Posterior vena cava (tissue), 2 donors: Measurements from ENCODE around the gene PLEKHH1. TPM values are rescaled to one million over a fixed set of nuclear protein-coding genes. Genes with fewer than 3 reads are reported as not detected.
"Not testable (repeated sequence)": the region's sequence is repeated elsewhere in the genome, so short reads cannot be mapped to it uniquely, and the experiment has no call there.

ENCODE experiments used
- DNase-seq: peaks from one replicate; pipeline ENCODE4 v3.0.0-alpha.2; 2020; ENCODE audit warnings: low spot score
- intact Hi-C, 2 donors: fragments of 100-400 bp; cut with DNase I; formaldehyde crosslinking; loops; one replicate each; pipeline versions ENCODE4 v1.14.1 to v1.14.2; 2022 to 2023
- total RNA-seq, 2 donors: library from RNA; stranded (reverse); fragmentation: NEBNext Ultra II Directional; extraction: Animal tissue kit (Norgen Biotek cat#: 25700); gene quantifications; one replicate each; pipeline ENCODE4 v1.2.1, GENCODE V29; 2021
- donor health status: DM: yes; HTN: yes; CAD: no.
- donor health status: DM: yes; HTN: yes; CAD: no.

The PLEKHH1 gene
- total RNA-seq, 2 donors from 2014 or later: 1.4 to 1.8 TPM

DNA sequence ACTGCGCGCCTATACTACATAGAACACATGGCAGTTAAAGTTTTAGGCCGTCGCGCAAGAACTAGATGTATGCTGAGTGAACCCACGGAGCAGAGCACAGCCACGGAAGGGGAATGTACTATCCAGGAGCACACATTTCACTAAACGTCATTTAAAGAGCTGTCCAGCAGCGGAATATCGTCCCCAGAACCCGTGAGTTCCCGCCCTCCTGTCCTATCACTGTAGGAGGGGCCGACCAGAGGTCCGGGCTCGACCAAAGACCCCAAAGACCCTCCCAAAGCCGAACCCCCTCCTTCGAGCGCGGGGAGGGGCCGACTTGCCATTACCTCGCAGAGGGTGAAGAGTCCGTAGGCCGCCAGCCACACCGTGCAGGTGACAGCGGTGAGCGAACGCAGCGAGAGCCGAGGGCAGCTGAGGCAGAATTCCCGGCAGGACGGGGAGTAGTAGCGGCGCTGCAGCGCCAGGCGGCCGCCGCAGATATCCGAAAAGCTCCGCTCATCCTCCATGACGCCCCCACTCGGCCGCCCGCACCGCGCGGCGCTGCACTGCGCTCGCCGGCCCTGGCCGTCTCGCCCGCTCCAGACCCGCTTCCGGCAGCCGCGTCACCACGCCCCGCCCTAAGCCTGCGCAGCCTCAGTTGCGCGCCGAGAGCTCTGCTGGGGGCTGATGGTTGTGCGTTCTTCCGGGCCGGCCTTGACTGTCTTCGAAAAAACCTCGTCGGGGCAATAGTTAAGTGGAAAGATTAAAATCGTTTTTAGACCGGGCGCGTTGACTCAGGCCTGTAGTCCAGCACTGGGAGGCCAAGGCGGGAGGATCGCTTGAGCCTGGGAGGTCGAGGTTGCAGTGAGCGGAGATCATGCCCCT is 66.8 kb downstream of the PLEKHH1 start, which contains the start of gene PIGH:
Gene PIGH (minus strand): TSS at position 571 of the 864 bp plus-strand sequence. CDS start 65 bp downstream, at position 506.
- intact Hi-C loops: no loop called here

DNA sequence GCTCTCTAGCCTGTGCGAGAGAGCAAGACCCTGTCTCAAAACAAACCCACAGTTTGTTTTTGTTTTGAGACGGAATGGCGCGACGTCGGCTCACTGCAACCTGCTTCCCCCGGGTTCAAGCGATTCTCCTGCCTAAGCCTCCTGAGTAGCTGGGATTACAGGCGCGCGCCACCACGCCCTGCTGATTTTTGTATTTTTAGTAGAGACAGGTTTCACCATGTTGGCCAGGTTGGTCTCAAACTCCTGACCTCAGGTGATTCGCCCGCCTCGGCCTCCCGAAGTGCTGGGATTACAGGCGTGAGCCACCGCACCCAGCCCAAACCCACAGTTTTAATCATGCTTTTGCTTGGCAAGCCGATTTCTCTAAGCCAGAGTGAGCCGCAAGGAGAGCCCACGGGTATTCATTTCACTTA is 67.5 kb downstream of the PLEKHH1 start:
- intact Hi-C loops, DNase-seq: not testable (repeated sequence)

More for the DNA sequence above, 66.8 kb downstream of the PLEKHH1 start, which contains the start of gene PIGH:
- DNase-seq: peak; percentile 97

DNA sequence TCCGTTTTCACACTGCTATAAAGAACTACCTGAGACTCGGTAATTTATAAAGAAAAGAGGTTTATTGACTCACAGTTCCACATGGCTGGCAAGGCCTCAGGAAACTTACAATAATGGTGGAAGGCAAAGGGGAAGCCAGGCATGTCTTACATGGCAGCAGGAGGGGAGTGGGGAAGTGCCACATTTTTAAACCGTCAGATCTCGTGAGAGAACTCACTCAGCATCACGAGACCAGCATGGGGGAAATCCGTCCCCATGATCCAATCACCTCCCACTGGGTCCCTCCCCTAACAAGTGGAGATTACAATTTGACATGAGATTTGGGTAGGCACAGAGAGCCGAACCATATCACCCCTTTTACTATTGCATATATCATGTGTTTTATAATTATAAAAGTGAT is 69.0 kb downstream of the PLEKHH1 start:
- no peak for DNase-seq
- intact Hi-C loops: no loop called here

DNA sequence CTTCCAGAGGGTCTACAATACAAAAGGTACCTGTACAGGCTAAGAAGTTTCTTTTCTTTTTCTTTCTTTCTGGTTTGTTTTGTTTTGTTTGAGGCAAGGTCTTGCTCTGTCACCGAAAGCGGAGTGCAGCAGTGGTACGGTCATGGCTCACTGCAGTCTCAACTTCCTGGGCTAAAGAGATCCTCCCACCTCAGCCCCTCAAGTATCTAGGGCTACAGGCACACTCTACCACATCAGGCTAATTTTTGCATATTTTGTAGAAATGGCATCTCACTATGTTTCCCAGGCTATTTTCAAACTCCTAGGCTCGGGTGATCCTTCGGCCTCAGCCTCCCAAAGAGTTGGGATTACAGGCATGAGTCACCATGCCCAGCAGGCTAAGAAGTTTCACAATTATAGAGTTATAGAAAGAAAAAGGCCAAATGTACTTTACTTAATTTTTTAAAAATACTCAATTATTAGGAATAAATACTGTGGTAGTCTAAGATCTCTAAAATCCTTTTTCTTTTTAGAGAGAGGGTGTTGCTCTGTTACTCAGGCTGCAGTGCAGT is 70.0 kb downstream of the PLEKHH1 start:
- intact Hi-C loops: no loop called here
- DNase-seq: no peak

DNA sequence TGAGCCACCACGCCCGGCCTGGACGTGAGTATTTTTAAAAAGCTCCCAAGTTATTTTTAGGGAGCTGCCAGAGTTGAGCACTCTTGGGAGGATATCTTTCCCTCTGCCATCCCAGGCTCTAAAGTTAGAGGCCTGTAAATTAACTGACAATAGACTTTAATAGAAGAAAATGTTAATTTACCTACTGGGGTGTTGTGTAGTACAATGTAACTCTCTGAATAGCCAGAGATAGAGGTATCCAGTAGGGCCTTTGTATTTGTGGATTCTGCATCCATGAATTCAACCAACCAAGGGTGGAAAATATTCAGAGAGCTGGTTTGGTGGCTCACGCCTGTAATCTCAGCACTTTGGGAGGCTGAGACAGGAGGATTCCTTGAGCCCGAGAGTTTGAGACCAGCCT is 74.6 kb downstream of the PLEKHH1 start:
- no peak for DNase-seq
- intact Hi-C loops: no loop called here

DNA sequence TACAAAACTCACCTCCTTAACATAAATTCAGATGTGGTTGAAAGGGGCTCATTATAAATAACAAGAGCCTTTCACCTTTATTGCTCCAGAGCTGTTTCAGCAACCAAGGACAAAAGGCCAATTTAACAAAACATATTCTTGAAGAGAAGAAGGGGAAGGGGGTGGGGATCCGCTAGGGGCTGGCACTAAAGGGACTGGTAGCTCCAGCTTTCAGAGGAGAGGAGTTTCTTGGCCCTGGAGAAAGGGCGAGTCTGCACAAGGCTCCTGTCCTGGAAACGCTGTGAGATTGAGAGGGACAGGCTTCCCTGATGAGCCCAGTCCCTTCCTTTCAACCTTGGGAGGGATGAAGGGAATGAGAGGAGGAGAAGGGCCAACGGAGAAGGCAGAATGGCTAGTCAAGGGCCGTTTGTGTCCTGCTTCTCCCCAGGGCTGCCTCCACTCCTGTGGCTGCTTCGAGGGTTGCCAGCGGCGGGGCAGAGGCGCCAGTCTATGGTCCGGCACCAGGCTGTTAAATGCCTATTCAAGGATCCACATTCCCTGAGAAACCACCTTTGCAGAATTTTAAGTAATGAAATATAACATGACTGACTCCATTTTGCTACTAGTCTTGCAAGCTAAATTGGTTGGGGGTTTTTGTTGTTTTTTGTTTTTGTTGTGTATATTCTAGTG is 76.7 kb downstream of the PLEKHH1 start:
- intact Hi-C loops: no loop called here
- no peak for DNase-seq

DNA sequence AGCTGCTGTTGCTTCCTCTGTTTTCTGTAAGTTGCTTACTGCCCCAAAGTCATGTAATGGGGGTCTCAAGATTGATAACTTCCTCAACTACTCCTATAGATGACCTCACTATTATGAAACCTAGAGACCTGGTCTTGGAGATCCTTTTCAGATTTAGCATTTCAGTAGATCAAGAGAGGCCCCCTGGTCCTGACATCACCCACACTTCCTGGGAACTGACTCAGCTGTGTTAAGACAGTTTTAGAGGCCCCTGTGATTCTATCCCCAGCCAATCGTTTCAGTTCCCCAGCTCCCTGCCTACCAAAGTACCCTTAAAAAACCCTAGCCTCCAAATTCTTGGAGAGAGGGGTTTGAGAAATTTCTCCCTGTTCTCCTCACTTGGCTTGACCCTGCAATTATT is 77.4 kb downstream of the PLEKHH1 start:
- intact Hi-C loops: no loop called here
- DNase-seq: no peak

DNA sequence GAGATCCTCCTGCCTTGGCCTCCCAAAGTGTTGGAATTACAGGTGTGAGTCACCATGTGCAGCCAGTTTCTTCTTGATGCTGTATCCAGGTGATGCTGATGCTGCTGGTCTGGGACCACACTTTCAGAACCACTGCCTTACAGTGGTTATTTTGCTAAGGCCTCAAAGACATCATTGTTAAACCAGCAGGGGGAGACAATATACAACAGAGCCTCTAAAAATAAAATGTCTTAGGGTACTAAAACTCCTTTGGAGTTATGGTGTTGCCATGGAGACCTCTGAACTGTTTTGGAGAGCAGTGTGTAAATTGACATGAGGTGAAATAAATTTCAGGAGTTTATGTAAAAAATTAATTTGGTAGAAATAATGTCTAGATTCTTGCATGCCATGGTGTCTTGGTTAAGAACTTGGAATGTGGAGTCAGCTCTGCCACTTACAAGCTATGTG is 85.5 kb downstream of the PLEKHH1 start:
- intact Hi-C loops: no loop called here

DNA sequence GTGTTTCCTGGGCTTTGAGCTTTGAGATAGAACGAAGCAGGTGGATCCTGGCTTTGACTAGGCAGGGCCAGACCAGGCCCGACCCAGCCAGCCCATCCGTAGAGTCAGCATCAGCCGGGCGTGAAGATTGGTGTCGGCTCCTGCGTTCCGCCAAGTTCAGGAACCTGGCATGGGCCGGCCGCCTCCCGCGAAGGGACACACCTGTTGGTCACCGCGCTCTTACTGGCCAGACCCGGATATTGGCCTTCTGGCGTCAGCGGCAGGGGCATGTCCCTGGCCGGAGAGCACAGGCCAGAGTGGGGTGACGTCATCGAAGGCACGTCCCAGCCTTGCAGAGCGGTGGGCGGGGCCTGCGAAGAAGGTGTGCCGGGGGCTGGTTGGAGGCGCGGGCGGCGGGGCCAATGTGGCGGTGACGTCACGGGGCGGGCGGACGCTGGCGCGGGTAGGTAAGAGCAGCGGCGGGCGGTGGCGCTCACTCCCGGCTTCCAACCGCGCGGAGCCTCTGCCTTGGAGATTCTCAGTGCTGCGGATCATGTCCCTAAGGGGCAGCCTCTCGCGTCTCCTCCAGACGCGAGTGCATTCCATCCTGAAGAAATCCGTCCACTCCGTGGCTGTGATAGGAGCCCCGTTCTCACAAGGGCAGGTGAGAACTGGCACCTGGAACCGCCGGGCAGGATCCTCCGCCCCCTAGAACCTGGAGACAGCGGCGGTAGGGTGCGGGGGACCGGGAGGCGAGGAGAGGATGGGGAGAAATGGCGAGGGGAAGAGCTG is 86.5 kb downstream of the PLEKHH1 start, which contains the start of gene ARG2:
Gene ARG2 (plus strand): TSS at position 475 of the 771 bp plus-strand sequence. CDS start 58 bp downstream, at position 533.
- intact Hi-C loops: loop anchor here in 1 of 2 donors (5.0 kb wide), 1 partner anchor 48 kb away; no protein-coding TSS in a partner anchor
- DNase-seq: peak; percentile 98

More for the DNA sequence above, 85.5 kb downstream of the PLEKHH1 start:
- DNase-seq: no peak

DNA sequence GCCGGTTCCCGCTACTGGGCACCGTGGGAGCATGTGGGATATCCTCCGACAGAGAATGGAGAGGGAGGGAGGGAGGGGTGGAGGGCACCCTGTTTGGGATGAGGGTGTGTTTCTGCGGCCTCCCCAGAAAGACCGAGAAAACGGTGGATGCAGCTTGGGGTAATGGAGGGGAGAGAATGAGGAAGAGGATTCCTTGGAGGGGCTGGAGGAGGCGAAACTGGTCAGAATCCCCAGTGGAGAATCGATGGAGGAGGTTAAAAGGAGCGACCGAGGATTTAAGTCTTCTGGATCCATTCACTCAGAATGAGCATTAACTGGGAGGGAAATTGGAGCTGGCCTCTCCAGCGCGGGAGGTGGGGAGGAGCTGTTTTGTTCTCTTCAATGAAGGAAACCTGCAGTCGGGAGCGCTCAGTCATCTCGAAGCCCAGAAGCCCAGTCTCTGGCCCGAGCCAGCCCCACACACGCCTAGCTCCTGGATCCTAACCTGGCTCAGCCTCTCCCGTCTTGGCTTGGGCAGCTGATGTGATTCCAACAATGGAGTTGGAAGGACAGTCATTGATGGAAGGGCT is 87.2 kb downstream of the PLEKHH1 start:
- intact Hi-C loops: loop anchor here in 1 of 2 donors (5.0 kb wide), 1 partner anchor 47 kb away; no protein-coding TSS in a partner anchor
- no peak for DNase-seq

DNA sequence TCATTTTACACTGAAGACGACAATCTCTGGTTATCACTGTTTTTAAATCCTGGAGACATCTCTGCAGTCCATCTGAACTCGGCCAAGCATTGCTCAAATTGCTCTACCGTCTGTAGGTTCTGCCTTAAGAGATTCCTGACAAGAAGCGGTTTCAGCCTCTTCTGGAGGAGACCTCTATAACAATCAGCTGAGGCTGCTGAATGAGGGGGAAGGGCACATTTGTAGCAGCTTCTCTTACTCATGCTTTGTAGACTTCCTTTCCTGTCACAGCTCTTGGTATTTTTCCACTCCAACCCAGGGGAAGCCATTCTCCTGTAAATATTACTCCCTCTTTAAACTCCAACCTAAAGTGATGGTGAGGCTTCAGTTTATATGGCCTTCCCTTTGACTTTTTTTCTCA is 89.6 kb downstream of the PLEKHH1 start:
- no peak for DNase-seq
- intact Hi-C loops: loop anchor here in 1 of 2 donors (5.0 kb wide), 1 partner anchor 45 kb away; no protein-coding TSS in a partner anchor

DNA sequence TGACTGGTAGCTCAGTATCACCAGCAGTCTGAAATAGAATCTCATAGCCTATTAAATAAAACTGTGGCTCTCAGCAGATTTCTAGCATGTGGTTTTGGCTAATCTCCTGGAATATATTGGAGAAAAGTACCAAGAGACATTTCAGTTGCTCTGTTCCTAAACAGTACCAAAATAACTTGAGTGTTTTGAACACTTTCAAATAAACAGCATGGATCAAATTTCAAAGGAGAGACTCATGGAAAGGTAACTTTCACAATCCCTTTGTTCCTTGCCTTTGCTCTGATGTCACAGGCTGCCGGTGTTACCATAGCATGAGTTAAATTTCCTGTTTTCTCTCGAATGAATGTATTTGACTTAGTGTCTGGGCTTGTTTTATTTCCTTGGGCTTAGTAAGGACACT is 90.0 kb downstream of the PLEKHH1 start:
- no peak for DNase-seq
- intact Hi-C loops: loop anchor here in 1 of 2 donors (5.0 kb wide), 1 partner anchor 44 kb away; no protein-coding TSS in a partner anchor

DNA sequence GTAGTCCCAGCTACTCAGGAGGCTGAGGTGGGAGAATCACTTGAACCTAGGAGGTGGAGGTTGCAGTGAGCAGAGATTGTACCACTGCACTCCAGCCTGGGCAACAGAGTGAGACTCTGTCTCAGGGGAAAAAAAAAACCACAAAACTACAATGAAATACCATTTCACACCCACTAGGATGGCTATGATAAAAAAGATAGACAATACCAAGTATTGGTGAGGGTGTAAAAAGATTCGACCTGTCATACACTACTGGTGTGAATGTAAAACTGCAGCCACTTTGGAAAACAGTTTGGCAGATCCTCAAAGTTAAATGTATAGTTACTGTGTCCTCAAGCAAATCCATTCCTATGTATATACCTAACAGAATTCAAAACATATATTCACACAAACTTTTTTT is 93.0 kb downstream of the PLEKHH1 start:
- intact Hi-C loops, DNase-seq: not testable (repeated sequence)

DNA sequence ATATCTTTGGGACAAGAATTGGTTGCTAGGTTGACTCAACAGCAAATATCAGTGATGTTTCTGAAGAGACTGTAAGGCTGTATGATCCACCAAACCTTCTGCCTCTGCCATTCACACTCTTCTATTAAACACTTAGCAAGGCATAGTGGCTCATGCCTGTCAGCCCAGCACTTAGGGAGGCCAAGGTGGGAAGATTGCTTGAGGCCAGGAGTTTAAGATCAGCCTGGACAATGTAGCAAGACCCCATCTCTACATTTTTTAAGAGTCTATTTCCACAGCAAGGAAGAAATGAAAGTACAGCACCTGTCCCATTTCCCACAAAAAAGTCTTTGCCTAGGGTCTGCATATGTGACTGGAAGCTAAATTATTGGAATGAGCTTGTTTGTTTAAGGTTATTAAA is 94.4 kb downstream of the PLEKHH1 start:
- intact Hi-C loops: no loop called here
- no peak for DNase-seq

DNA sequence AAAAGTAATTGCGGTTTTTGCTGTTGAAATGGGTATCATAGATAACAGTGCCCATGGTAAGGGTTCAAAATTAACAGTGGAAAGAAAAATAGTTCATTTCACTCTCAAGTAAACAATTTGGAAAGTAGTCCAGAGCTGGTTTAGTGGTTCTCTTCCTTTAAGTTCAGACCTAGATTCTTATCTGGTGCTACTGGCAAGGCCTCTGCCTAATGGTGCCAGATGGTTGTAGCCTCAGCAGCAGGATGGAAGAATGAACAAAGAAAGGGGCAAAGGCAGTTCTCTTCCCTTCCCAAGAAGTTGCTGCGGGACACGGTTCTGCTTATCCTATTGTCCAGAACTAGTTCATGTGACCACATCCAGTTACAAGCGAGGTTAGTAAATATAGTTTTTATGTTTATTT is 97.1 kb downstream of the PLEKHH1 start:
- intact Hi-C loops: no loop called here
- no peak for DNase-seq

DNA sequence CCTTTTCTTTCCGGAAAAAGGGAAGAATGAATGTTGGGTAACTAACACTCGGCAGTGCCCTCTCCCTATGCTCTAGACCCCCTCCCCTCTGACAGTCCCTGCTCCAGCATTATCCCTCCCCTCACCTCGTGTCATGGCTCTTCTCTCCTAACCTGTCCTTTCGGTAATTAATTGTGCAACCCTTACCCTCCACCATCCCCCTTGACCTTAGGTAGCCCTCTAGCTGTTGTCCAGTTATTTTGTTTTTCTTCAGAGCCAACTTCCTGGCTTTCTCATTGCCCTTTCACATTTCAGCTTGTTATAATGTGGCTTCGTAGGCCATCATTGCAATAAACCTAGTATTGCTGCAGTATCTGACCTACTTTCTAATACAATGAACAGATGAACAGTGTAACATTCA is 97.8 kb downstream of the PLEKHH1 start:
- intact Hi-C loops: no loop called here
- DNase-seq: no peak

DNA sequence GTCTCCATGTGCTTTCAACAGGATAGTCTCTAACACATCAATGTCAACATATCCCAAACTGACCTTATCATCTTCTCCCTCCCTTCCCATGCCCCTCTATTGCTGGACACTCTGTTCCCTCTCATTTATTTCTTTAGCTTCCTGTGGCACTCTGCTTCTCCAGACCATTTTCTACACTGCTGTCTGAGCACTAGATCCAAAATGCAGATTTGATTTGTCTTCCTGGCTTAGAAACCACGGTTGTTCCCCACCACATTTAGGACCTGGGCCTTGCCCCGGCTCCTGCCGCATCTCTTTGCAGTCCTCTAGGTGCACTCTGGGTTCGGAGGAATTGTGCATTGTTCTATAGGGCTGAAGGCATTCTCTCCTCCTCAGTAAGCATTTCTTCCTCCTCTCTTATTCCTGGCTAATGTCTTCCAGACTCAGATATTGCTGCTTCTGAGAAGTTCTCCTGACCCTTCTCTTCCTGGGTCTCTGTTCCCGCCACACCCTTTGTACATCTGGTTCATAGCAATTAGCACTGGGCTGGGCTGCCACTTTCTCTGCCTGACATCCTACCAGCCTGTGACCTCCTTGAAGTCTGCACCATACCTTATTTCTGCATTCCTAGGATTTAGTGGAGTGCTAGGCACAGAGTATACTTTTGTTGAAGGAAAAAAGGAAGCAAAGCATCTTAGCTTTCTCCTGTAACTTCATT is 100.5 kb downstream of the PLEKHH1 start:
- no peak for DNase-seq
- intact Hi-C loops: no loop called here

DNA sequence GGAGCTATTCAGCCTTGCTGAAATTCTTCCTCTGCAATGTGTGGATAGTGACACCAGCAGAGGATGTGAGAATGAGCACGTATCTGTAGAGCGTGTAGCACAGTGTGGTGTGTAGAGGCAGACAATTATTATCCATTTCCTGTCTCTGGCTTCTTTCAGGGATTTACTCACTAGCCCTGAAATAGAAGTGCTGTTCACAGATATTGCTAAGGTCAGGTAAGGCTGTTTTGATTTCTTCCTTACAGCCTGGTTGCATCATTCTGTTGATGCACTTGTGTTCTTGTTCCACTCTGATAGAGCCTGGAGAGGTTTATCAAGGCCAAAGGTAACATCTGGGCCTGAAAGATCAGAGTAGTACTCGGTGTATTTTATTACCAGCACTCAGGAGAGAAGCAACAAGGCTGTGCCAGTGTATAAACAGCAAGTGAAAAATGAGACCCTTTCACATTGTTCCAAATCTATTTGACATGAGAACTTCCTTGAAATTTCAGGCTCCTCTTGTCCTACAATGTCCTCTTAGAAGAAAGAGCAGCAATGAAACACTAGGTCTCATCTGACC is 103.3 kb downstream of the PLEKHH1 start:
- intact Hi-C loops: no loop called here
- no peak for DNase-seq
